ENCODE results near the gene SLC9A9. TPM values are rescaled to one million over a fixed set of nuclear protein-coding genes. Genes with fewer than 3 reads are reported as not detected.
"Not testable (repeated sequence)": the region's sequence is repeated elsewhere in the genome, so short reads cannot be mapped to it uniquely, and the experiment has no call there.

SLC9A9 gene
- polyA plus RNA-seq, 12 donors = 9.4 to 16.5 (median 11.6) TPM; not detected in 1

- no peak for DNase-seq
Observed at GRCh38 chr3:143697975-143698374, 150.3 kb downstream of the SLC9A9 start.

DNA sequence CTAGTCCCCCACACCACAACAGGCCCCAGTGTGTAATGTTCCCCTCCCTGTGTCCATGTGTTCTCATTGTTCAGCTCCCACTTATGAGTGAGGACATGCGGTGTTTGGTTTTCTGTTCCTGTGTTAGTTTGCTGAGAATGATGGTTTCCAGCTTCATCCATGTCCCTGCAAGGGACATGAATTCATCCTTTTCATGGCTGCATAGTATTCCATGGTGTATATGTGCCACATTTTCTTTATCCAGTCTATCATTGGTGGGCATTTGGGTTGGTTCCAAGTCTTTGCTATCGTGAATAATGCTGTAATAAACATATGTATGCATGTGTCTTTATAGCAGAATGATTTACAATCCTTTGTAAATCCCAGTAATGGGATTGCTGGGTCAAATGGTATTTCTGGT, 152.9 kb downstream of the SLC9A9 start:
- not testable (repeated sequence) for DNase-seq

- DNase-seq = no peak
Observed at GRCh38 chr3:143693506-143693905, 154.8 kb downstream of the SLC9A9 start.

GRCh38 chr3:143686638-143687197, 161.6 kb downstream of the SLC9A9 start:
- no peak for DNase-seq

- DNase-seq = no peak
Observed at GRCh38 chr3:143685491-143685890, 162.8 kb downstream of the SLC9A9 start.

DNA sequence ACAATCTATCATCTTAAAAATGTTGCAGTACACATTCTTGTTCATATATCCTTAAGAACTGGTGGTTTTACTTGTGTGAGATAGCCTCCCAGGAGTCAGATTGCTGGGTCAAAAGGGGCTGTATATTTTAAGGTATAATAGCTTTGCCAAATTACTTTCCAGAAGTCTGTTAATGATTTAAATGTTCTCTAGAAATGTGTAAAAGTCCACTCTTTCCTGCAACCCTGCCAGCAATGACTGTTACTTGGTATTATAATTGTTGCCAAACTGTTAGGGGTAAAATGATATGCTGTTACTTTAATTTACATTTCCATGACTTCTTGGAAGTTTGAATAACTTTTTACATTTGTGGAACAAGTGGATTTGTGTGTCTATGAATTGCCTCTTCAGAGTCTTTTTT, 170.8 kb downstream of the SLC9A9 start:
- DNase-seq = peak; percentile 14

DNA sequence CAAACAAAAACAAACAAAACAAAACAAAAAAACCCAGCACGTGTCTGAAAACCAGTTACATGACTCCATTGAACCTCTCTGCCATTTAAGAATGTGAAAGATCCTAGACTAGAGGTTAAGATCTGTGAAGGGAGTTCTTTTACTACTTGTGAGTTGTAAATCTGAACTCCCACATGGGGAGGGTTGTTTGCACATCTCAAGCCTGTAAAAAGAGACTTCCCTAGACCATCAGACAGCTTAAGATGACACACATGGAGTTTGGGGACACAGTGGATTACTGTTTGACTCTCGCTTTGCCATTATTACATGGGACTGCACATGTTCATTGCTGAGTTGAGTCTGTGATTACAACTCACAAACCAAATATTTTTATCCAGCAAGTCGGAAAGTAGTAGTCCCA, 171.5 kb downstream of the SLC9A9 start:
- DNase-seq = no peak

- no peak for DNase-seq
Observed at GRCh38 chr3:143676021-143676420, 172.2 kb downstream of the SLC9A9 start.

GRCh38 chr3:143674100-143674968, 173.9 kb downstream of the SLC9A9 start:
- DNase-seq = peak; percentile 78

GRCh38 chr3:143672396-143673165, 175.7 kb downstream of the SLC9A9 start:
- DNase-seq = no peak

- no peak for DNase-seq
Observed at GRCh38 chr3:143671626-143672025, 176.6 kb downstream of the SLC9A9 start.

DNA sequence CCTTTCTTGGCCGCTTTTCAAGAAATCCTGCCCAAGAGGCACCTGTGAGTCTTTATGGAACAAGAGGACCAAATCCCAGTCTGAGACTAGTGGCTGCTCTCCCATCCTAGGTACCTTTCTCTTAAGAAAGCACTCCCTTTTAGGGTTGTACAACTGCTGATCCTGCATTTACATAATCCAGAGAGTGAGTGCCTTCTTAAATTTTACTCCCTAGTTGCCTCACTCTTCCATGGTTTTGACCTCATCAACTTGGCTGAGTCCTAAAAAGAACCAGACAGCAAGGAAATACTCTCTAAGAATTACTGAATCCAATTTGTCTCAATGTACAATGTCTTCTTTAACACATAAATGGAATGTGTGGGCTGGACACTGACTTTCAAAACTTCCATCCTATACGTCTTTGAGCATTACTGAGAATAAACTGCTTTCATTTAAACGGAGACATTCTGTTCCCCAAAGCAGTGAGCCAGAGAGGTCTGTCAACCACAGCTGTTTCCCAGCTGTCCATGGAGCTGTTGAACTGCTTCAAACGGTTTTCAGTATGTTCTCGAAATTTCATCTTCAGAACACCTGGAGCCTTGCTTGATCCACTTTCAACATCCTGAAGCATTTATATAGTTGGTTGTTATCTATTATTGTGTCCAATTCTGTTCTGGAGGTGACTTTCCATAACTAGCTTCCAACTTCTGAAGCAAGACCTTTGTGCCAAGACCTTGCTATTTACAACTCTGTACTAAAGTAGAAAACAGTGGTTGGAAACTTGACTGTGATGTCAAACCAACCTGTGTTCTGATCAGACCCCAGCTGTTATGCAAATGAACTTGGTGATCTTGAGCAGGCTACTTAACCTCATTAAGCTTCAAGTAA, 179.1 kb downstream of the SLC9A9 start:
- peak; percentile 25 for DNase-seq

DNA sequence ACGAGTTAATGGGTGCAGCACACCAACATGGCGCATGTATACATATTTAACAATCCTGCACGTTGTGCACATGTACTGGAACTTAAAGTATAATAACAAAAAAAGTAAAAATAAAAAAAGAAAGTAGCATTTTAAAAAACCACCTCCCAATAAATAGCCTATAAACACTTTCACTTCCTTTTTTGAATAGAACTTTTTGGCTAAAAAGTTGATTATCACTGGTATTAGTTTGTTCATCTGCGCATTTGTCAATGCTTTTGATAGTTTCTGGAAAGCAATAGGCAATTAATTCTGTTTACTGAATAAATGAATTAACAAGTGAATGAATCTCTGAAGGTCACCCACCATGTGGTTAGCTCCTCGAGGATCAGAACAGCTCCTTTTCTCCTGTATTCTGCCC, 179.9 kb downstream of the SLC9A9 start:
- DNase-seq = no peak

DNA sequence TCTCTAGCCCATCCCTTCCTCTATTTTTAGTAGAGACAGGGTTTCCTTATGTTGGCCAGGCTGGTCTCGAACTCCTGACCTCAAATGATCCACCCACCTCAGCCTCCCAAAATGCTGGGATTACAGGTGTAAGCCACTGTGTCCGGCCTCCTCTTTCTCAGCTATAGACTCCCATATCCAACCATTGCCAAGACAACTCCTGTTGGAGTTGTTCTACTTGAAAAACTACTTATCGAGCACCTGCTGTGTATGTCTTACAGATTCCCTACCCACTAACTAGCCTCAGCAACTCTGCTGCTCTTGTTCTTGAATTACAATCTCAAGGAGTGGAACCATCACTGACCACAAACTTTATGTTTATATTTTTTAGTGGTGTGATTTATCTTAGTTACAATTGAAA, 186.6 kb downstream of the SLC9A9 start:
- no peak for DNase-seq

DNA sequence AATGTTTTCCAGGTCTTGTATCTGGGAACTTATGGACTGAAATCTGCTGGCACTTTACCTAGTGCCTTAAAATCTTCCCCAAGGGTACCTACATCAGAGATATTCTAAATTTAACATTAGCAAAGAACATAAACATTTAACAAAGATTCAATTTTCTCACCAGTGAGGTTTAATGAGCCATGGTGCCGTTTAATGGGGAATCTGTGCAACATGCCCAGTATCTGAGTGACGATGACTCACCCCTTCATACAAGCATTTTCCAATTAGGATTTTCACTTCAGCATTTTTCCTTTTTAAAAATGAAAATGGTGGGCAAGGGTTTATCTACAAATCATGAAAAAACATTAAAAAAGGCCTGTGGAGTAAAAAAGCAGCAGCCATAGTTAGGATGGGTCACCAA, 189.4 kb downstream of the SLC9A9 start:
- DNase-seq = no peak

GRCh38 chr3:143658116-143658515, 190.2 kb downstream of the SLC9A9 start:
- DNase-seq = no peak

DNA sequence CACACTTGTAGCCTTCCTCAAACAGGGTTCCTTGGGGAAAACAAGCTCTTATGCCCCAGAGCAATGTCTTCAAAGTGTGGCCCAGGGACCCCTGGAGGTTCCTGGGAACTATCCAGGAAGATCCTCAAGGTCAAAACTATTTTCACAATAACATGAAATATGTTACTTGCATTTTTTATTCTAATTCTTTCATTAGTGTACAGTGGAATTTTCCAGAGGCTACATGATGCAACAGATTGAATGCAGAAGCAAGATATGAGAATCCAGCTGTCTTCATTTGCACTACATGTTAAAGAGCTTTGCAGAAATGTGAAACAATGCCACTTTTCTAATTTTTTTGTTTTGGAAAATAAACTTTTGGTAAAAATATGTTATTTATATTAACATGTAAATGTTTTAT, 190.9 kb downstream of the SLC9A9 start:
- no peak for DNase-seq

- DNase-seq = no peak
Observed at GRCh38 chr3:143654906-143655305, 193.4 kb downstream of the SLC9A9 start.

DNA sequence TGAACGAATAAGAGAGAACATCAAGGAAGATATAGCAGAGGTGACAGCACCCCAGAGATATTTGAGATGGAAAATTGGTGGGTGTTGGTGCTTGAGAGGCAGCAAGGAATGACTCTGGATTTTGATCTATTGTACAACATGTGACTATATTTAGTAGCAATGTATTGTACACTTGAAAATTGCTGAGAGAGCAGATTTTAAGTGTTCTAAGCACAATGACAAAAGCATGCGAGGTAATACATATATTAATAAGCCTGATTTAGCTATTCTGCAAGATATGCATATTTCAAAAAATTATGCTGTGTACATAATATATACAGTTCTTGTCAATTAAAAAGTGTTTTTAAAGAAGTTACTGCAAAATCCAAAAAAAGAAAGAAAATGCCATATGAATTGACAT, 194.3 kb downstream of the SLC9A9 start:
- DNase-seq = no peak

GRCh38 chr3:143653493-143653892, 194.8 kb downstream of the SLC9A9 start:
- no peak for DNase-seq

DNA sequence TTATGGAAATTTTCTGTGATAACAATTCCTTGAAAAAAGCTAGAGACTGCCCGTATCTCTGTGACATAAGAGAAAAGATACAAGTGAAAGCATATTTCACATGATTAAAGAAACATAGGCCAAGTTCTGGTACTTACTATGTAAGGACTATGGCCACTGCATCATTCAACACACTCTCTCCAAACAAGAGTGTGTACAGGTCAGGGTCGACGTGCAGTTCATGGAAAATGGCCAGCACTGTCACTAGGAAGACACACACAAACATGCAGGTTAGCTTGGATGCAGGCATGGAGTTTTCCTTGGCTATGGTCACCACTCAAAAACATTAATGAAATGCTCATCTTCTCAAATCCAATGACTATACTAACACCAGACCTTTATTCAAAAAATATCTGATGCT, 196.2 kb downstream of the SLC9A9 start:
- DNase-seq = no peak

DNA sequence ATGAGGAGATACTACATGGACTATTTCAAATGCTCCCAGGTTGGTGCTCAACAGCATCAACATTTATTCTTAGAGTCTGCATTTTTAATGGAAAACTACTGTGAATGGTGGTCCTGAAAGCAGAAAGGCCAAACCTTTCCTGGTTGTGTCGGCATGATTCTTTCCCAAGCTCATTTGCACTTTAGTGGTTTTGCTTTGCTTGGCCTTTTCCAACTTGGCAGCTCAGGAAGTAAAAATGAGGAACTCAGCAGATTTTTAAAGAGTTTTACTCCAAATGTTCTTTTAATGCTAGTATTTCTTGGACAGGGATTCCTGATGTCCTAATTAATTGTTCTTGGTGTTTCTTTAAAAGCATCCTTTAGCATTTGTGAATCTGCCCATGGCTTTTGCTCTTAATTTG, 197.4 kb downstream of the SLC9A9 start:
- no peak for DNase-seq

Data from muscle of arm (tissue), 12 donors.